ENCODE data around the gene MAST2. TPM values are rescaled to one million over a fixed set of nuclear protein-coding genes. Genes with fewer than 3 reads are reported as not detected.

MAST2 gene
- total and polyA plus RNA-seq, 4 donors: 12.4 to 68.5 (median 49.7) TPM

- ATAC-seq (ENCODE audit: low FRiP score): no peak
- H3K4me3 ChIP-seq (ENCODE audit: low read length in 2 of 2): no peak overlapping the region
- H3K36me3 ChIP-seq (ENCODE audit: control insufficient read depth in 1 of 2, insufficient read depth in 2 of 2, low read length in 1 of 2): no peaks in the 10 kb centered on the region
- H3K27me3 ChIP-seq (ENCODE audit: control insufficient read depth in 1 of 2, insufficient read depth in 2 of 2, low read length in 1 of 2): no peaks in the 10 kb centered on the region
- no peak overlapping the region for H3K27ac ChIP-seq (ENCODE audit: low read depth in 1 of 2, low read length in 2 of 2)
- DNase-seq: no peak
- no peaks in the 10 kb centered on the region for H3K9me3 ChIP-seq (ENCODE audit: control insufficient read depth, low read length)
- H3K4me1 ChIP-seq (ENCODE audit: control insufficient read depth in 1 of 2, insufficient read depth in 2 of 2, low read length in 2 of 2): no peaks in the 10 kb centered on the region
- intact Hi-C loops (cut with DNase I): no loop called here
- WGBS, 2 donors: 95 to 96% methylated on average over 1 of the region's 1 CpG
Measured at GRCh38 chr1:46072975-46073374, 269.6 kb downstream of the MAST2 start.

- DNase-seq: no peak
- Histone ChIP-seq H3K27me3 (ENCODE audit: control insufficient read depth in 1 of 2, insufficient read depth in 2 of 2, low read length in 1 of 2) (no peaks in the 10 kb centered on the region), H3K27ac (ENCODE audit: low read depth in 1 of 2, low read length in 2 of 2) (no peak overlapping the region), H3K4me3 (ENCODE audit: low read length in 2 of 2) (no peak overlapping the region), H3K4me1 (ENCODE audit: control insufficient read depth in 1 of 2, insufficient read depth in 2 of 2, low read length in 2 of 2) (no peaks in the 10 kb centered on the region), H3K36me3 (ENCODE audit: control insufficient read depth in 1 of 2, insufficient read depth in 2 of 2, low read length in 1 of 2) (no peaks in the 10 kb centered on the region), H3K9me3 (ENCODE audit: control insufficient read depth, low read length) (no peaks in the 10 kb centered on the region)
- 69 to 75% methylated on average over 2 of the region's 2 CpGs for WGBS, 2 donors
- no peak for ATAC-seq (ENCODE audit: low FRiP score)
- intact Hi-C loops (cut with DNase I): no loop called here
Measured at GRCh38 chr1:46076343-46076742, 272.9 kb downstream of the MAST2 start.

- H3K4me3 ChIP-seq (ENCODE audit: low read length in 2 of 2): no peak overlapping the region
- H3K27me3 ChIP-seq (ENCODE audit: control insufficient read depth in 1 of 2, insufficient read depth in 2 of 2, low read length in 1 of 2): no peaks in the 10 kb centered on the region
- no peak for DNase-seq
- no peaks in the 10 kb centered on the region for H3K4me1 ChIP-seq (ENCODE audit: control insufficient read depth in 1 of 2, insufficient read depth in 2 of 2, low read length in 2 of 2)
- no peaks in the 10 kb centered on the region for H3K36me3 ChIP-seq (ENCODE audit: control insufficient read depth in 1 of 2, insufficient read depth in 2 of 2, low read length in 1 of 2)
- no peak overlapping the region for H3K27ac ChIP-seq (ENCODE audit: low read depth in 1 of 2, low read length in 2 of 2)
- WGBS, 2 donors: 96 to 97% methylated on average over 4 of the region's 4 CpGs
- intact Hi-C loops (cut with DNase I): no loop called here
- H3K9me3 ChIP-seq (ENCODE audit: control insufficient read depth, low read length): no peaks in the 10 kb centered on the region
- ATAC-seq (ENCODE audit: low FRiP score): no peak
Measured at GRCh38 chr1:46077644-46078043, 274.2 kb downstream of the MAST2 start.

- no peak for DNase-seq
- Histone ChIP-seq H3K4me3 (ENCODE audit: low read length in 2 of 2) (no peak overlapping the region), H3K27ac (ENCODE audit: low read depth in 1 of 2, low read length in 2 of 2) (no peak overlapping the region), H3K27me3 (ENCODE audit: control insufficient read depth in 1 of 2, insufficient read depth in 2 of 2, low read length in 1 of 2) (no peaks in the 10 kb centered on the region), H3K9me3 (ENCODE audit: control insufficient read depth, low read length) (no peaks in the 10 kb centered on the region), H3K36me3 (ENCODE audit: control insufficient read depth in 1 of 2, insufficient read depth in 2 of 2, low read length in 1 of 2) (no peaks in the 10 kb centered on the region), H3K4me1 (ENCODE audit: control insufficient read depth in 1 of 2, insufficient read depth in 2 of 2, low read length in 2 of 2) (no peaks in the 10 kb centered on the region)
- 85% methylated on average over 3 of the region's 3 CpGs for WGBS, 2 donors
- ATAC-seq (ENCODE audit: low FRiP score): no peak
- intact Hi-C loops (cut with DNase I): no loop called here
Measured at GRCh38 chr1:46080257-46080656, 276.8 kb downstream of the MAST2 start.

- intact Hi-C loops (cut with DNase I): no loop called here
- DNase-seq: no peak
- Histone ChIP-seq H3K36me3 (ENCODE audit: control insufficient read depth in 1 of 2, insufficient read depth in 2 of 2, low read length in 1 of 2) (no peaks in the 10 kb centered on the region), H3K4me3 (ENCODE audit: low read length in 2 of 2) (no peak overlapping the region), H3K27me3 (ENCODE audit: control insufficient read depth in 1 of 2, insufficient read depth in 2 of 2, low read length in 1 of 2) (no peaks in the 10 kb centered on the region), H3K4me1 (ENCODE audit: control insufficient read depth in 1 of 2, insufficient read depth in 2 of 2, low read length in 2 of 2) (no peaks in the 10 kb centered on the region), H3K27ac (ENCODE audit: low read depth in 1 of 2, low read length in 2 of 2) (no peak overlapping the region), H3K9me3 (ENCODE audit: control insufficient read depth, low read length) (no peaks in the 10 kb centered on the region)
- no peak for ATAC-seq (ENCODE audit: low FRiP score)
- WGBS, 2 donors: 90 to 92% methylated on average over 7 of the region's 7 CpGs
Measured at GRCh38 chr1:46081206-46081605, 277.8 kb downstream of the MAST2 start.

- Histone ChIP-seq H3K36me3 (ENCODE audit: control insufficient read depth in 1 of 2, insufficient read depth in 2 of 2, low read length in 1 of 2) (no peaks in the 10 kb centered on the region), H3K4me3 (ENCODE audit: low read length in 2 of 2) (no peak overlapping the region), H3K4me1 (ENCODE audit: control insufficient read depth in 1 of 2, insufficient read depth in 2 of 2, low read length in 2 of 2) (no peaks in the 10 kb centered on the region), H3K27ac (ENCODE audit: low read depth in 1 of 2, low read length in 2 of 2) (no peak overlapping the region), H3K9me3 (ENCODE audit: control insufficient read depth, low read length) (peaks cover under 1% of the 10 kb centered on the region), H3K27me3 (ENCODE audit: control insufficient read depth in 1 of 2, insufficient read depth in 2 of 2, low read length in 1 of 2) (no peaks in the 10 kb centered on the region)
- 97 to 100% methylated on average over 1 of the region's 1 CpG for WGBS, 2 donors
- intact Hi-C loops (cut with DNase I): no loop called here
- DNase-seq: no peak
- no peak for ATAC-seq (ENCODE audit: low FRiP score)
Measured at GRCh38 chr1:46081619-46082018, 278.2 kb downstream of the MAST2 start.

GRCh38 chr1:46083579-46083978, 280.2 kb downstream of the MAST2 start:
- Histone ChIP-seq H3K27ac (ENCODE audit: low read depth in 1 of 2, low read length in 2 of 2) (no peak overlapping the region), H3K27me3 (ENCODE audit: control insufficient read depth in 1 of 2, insufficient read depth in 2 of 2, low read length in 1 of 2) (no peaks in the 10 kb centered on the region), H3K36me3 (ENCODE audit: control insufficient read depth in 1 of 2, insufficient read depth in 2 of 2, low read length in 1 of 2) (no peaks in the 10 kb centered on the region), H3K4me1 (ENCODE audit: control insufficient read depth in 1 of 2, insufficient read depth in 2 of 2, low read length in 2 of 2) (no peaks in the 10 kb centered on the region), H3K4me3 (ENCODE audit: low read length in 2 of 2) (no peak overlapping the region), H3K9me3 (ENCODE audit: control insufficient read depth, low read length) (peaks cover 2% of the 10 kb centered on the region)
- DNase-seq: no peak
- no peak for ATAC-seq (ENCODE audit: low FRiP score)
- intact Hi-C loops (cut with DNase I): no loop called here

GRCh38 chr1:46084553-46085451, 281.4 kb downstream of the MAST2 start:
- H3K36me3 ChIP-seq (ENCODE audit: control insufficient read depth in 1 of 2, insufficient read depth in 2 of 2, low read length in 1 of 2): no peaks in the 10 kb centered on the region
- ATAC-seq (ENCODE audit: low FRiP score) (no peak), DNase-seq (no peak)
- no peaks in the 10 kb centered on the region for H3K27me3 ChIP-seq (ENCODE audit: control insufficient read depth in 1 of 2, insufficient read depth in 2 of 2, low read length in 1 of 2)
- H3K9me3 ChIP-seq (ENCODE audit: control insufficient read depth, low read length): peaks cover 2% of the 10 kb centered on the region
- intact Hi-C loops (cut with DNase I): no loop called here
- WGBS, 2 donors: 81 to 87% methylated on average over 1 of the region's 1 CpG
- H3K27ac ChIP-seq (ENCODE audit: low read depth in 1 of 2, low read length in 2 of 2): no peak overlapping the region
- no peak overlapping the region for H3K4me3 ChIP-seq (ENCODE audit: low read length in 2 of 2)
- no peaks in the 10 kb centered on the region for H3K4me1 ChIP-seq (ENCODE audit: control insufficient read depth in 1 of 2, insufficient read depth in 2 of 2, low read length in 2 of 2)
